NCI-H2081 treated with DMSO at 0.1 percent for 48 hours (cell line): ENCODE results near the gene THSD7B.
"Not testable (repeated sequence)": the region's sequence is repeated elsewhere in the genome, so short reads cannot be mapped to it uniquely, and the experiment has no call there.

Experiments used
- DNase-seq: peaks from one replicate; lab custom pipeline; 2025; lab: John Stamatoyannopoulos, UW

THSD7B gene

GRCh38 chr2:136765256-136766072 lies at the start of gene THSD7B:
Gene THSD7B, plus strand, starts transcription at chr2:136765545. Its CDS starts 116,634 bp downstream, at chr2:136882179.
- no peak for DNase-seq

- DNase-seq = no peak
Measured at GRCh38 chr2:136718273-136718672, 47.1 kb upstream of the THSD7B start.

- DNase-seq = no peak
Measured at GRCh38 chr2:136727973-136728699, 37.2 kb upstream of the THSD7B start.

GRCh38 chr2:136736236-136736635 lies 29.1 kb upstream of the THSD7B start:
- DNase-seq = no peak

GRCh38 chr2:136738044-136738443 lies 27.3 kb upstream of the THSD7B start:
- no peak for DNase-seq

- DNase-seq = no peak
Measured at GRCh38 chr2:136741471-136741870, 23.9 kb upstream of the THSD7B start.

- no peak for DNase-seq
Measured at GRCh38 chr2:136750065-136750464, 15.3 kb upstream of the THSD7B start.

GRCh38 chr2:136751406-136751805 lies 13.9 kb upstream of the THSD7B start:
- no peak for DNase-seq

GRCh38 chr2:136758504-136758903 lies 6.8 kb upstream of the THSD7B start:
- DNase-seq = not testable (repeated sequence)

- no peak for DNase-seq
Measured at GRCh38 chr2:136764452-136765255, 691 bp upstream of the THSD7B start.

GRCh38 chr2:136766073-136766404 lies 694 bp downstream of the THSD7B start:
- DNase-seq = no peak

- no peak for DNase-seq
Measured at GRCh38 chr2:136767030-136767429, 1.7 kb downstream of the THSD7B start.

- no peak for DNase-seq
Measured at GRCh38 chr2:136769871-136770270, 4.5 kb downstream of the THSD7B start.

GRCh38 chr2:136770384-136770783 lies 5.0 kb downstream of the THSD7B start:
- DNase-seq = no peak

GRCh38 chr2:136777391-136777790 lies 12.0 kb downstream of the THSD7B start:
- DNase-seq = no peak

- DNase-seq = no peak
Measured at GRCh38 chr2:136783856-136784255, 18.5 kb downstream of the THSD7B start.

GRCh38 chr2:136785215-136785614 lies 19.9 kb downstream of the THSD7B start:
- no peak for DNase-seq

GRCh38 chr2:136787970-136788369 lies 22.6 kb downstream of the THSD7B start:
- DNase-seq = no peak

GRCh38 chr2:136796339-136796738 lies 31.0 kb downstream of the THSD7B start:
- no peak for DNase-seq

GRCh38 chr2:136798766-136799165 lies 33.4 kb downstream of the THSD7B start:
- DNase-seq = no peak

GRCh38 chr2:136801661-136802060 lies 36.3 kb downstream of the THSD7B start:
- no peak for DNase-seq

- DNase-seq = no peak
Measured at GRCh38 chr2:136809998-136810397, 44.7 kb downstream of the THSD7B start.

GRCh38 chr2:136818839-136819238 lies 53.5 kb downstream of the THSD7B start:
- no peak for DNase-seq
